IPS-11a (cell line): ENCODE results near the gene CAMKK1.
A peak's percentile ranks its signal among the peaks of the same experiment; 100 is the strongest.
"Not testable (repeated sequence)": the region's sequence is repeated elsewhere in the genome, so short reads cannot be mapped to it uniquely, and the experiment has no call there.

Experiments
- H3K4me3 ChIP-seq: one replicate; pipeline ENCODE4 v1.5.1; 2013; ENCODE audit warnings: low read depth, low read length, control low read depth

Gene CAMKK1

GRCh38 chr17:3847165-3847670 is 45.6 kb downstream of the CAMKK1 start:
- no peak overlapping the region for H3K4me3 ChIP-seq

GRCh38 chr17:3846437-3847164 is 46.3 kb downstream of the CAMKK1 start:
- no peak overlapping the region for H3K4me3 ChIP-seq

GRCh38 chr17:3845621-3846436 is 47.0 kb downstream of the CAMKK1 start, which contains the start of gene NCBP3:
TSS of gene NCBP3 (minus strand) at chr17:3846246. CDS start at chr17:3846223, 23 bp downstream.
- peak within 1 kb of the TSS; percentile 82 for H3K4me3 ChIP-seq

- H3K4me3 ChIP-seq, result peak overlapping the region; percentile 82
Observed at GRCh38 chr17:3845291-3845620, 47.6 kb downstream of the CAMKK1 start.

- not testable (repeated sequence) for H3K4me3 ChIP-seq
Observed at GRCh38 chr17:3844556-3844955, 48.3 kb downstream of the CAMKK1 start.

GRCh38 chr17:3843935-3844516 is 48.8 kb downstream of the CAMKK1 start:
- no peak overlapping the region for H3K4me3 ChIP-seq

GRCh38 chr17:3838206-3838605 is 54.6 kb downstream of the CAMKK1 start:
- H3K4me3 ChIP-seq, result no peak overlapping the region

GRCh38 chr17:3836551-3836950 is 56.3 kb downstream of the CAMKK1 start:
- no peak overlapping the region for H3K4me3 ChIP-seq

- no peak overlapping the region for H3K4me3 ChIP-seq
Observed at GRCh38 chr17:3835410-3836229, 57.2 kb downstream of the CAMKK1 start.

GRCh38 chr17:3834811-3835210 is 58.0 kb downstream of the CAMKK1 start:
- no peak overlapping the region for H3K4me3 ChIP-seq

GRCh38 chr17:3828852-3829232 is 64.0 kb downstream of the CAMKK1 start:
- no peak overlapping the region for H3K4me3 ChIP-seq

- no peak overlapping the region for H3K4me3 ChIP-seq
Observed at GRCh38 chr17:3828151-3828851, 64.6 kb downstream of the CAMKK1 start.

- H3K4me3 ChIP-seq, result no peak overlapping the region
Observed at GRCh38 chr17:3827124-3827773, 65.6 kb downstream of the CAMKK1 start.

- H3K4me3 ChIP-seq, result no peak overlapping the region
Observed at GRCh38 chr17:3826191-3826590, 66.7 kb downstream of the CAMKK1 start.

GRCh38 chr17:3821101-3821500 is 71.8 kb downstream of the CAMKK1 start:
- no peak overlapping the region for H3K4me3 ChIP-seq

GRCh38 chr17:3818786-3819185 is 74.1 kb downstream of the CAMKK1 start:
- H3K4me3 ChIP-seq, result no peak overlapping the region

- no peak overlapping the region for H3K4me3 ChIP-seq
Observed at GRCh38 chr17:3817851-3818605, 74.8 kb downstream of the CAMKK1 start.

GRCh38 chr17:3815925-3816324 is 76.9 kb downstream of the CAMKK1 start:
- no peak overlapping the region for H3K4me3 ChIP-seq

- H3K4me3 ChIP-seq, result no peak overlapping the region
Observed at GRCh38 chr17:3815122-3815521, 77.7 kb downstream of the CAMKK1 start.
